ENCODE results near the gene EBF4. TPM values are rescaled to one million over a fixed set of nuclear protein-coding genes. Genes with fewer than 3 reads are reported as not detected.
"Not testable (repeated sequence)": the region's sequence is repeated elsewhere in the genome, so short reads cannot be mapped to it uniquely, and the experiment has no call there.

EBF4 gene
- total and polyA plus RNA-seq, 7 donors: 0.42 to 1.9 (median 1.2) TPM

DNA sequence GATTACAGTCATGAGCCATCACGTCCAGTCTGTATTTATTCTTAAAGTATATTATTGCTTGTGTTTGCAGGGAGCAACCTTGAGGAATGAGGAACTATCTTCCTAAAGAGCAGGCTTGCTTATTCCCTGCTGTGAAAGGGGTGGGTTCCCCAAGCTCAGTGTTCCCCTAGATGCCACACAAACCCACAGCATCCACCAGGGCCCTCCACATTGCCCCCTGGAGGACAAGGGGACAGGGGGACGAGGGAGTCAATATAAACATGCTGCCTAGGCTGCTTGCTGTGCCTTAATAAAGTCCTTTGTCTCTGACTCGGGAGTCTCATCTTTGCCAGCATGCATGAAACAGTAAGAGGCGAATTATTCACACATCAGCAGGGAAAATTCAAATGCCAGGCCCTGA lies 20.6 kb upstream of the EBF4 start:
- H3K9me3 ChIP-seq: no peaks in the 10 kb centered on the region
- DNase-seq (no peak), ATAC-seq (no peak)
- TF ChIP-seq, protein P1, sequence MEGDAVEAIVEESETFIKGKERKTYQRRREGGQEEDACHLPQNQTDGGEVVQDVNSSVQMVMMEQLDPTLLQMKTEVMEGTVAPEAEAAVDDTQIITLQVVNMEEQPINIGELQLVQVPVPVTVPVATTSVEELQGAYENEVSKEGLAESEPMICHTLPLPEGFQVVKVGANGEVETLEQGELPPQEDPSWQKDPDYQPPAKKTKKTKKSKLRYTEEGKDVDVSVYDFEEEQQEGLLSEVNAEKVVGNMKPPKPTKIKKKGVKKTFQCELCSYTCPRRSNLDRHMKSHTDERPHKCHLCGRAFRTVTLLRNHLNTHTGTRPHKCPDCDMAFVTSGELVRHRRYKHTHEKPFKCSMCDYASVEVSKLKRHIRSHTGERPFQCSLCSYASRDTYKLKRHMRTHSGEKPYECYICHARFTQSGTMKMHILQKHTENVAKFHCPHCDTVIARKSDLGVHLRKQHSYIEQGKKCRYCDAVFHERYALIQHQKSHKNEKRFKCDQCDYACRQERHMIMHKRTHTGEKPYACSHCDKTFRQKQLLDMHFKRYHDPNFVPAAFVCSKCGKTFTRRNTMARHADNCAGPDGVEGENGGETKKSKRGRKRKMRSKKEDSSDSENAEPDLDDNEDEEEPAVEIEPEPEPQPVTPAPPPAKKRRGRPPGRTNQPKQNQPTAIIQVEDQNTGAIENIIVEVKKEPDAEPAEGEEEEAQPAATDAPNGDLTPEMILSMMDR (IDR thresholded peaks at IDR 0.05): no peak
- H3K4me1 ChIP-seq: no peaks in the 10 kb centered on the region
- no peak overlapping the region for H3K27ac ChIP-seq
- no peaks in the 10 kb centered on the region for H3K36me3 ChIP-seq (ENCODE audit: insufficient read depth in 1 of 2, low read depth in 1 of 2)
- H3K4me3 ChIP-seq: no peak overlapping the region
- peaks cover 0 to 3% (median 0%) of the 10 kb centered on the region in 3 donors for H3K27me3 ChIP-seq (ENCODE audit: insufficient read depth in 3 of 3, low read length in 2 of 3)
- intact Hi-C loops (cut with DNase I): no loop called here
- 16 to 23% (median 20%) methylated on average over 4 of the region's 4 CpGs for WGBS, 3 donors

DNA sequence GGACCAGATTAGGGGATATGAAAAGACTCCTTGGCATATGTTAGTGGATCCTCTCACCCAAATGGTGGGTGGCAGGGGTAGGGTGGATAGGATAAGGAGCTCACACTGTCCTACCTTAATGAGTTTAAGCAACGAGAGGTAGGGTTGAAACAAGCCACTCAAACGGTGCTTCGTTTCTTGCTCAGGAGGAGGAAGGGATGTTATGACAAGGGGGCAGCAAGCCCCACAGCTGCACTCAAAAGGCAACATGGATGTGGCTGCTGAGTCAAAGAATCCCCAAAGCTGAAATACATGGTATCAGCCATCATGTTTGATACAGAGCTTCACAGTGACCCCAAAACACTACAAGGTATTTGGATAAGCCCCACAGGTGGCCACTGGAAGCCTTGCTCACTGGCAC lies 20.1 kb upstream of the EBF4 start:
- TF ChIP-seq, protein P1 (IDR thresholded peaks at IDR 0.05): no peak
- Histone ChIP-seq H3K9me3 (no peaks in the 10 kb centered on the region), H3K36me3 (ENCODE audit: insufficient read depth in 1 of 2, low read depth in 1 of 2) (no peaks in the 10 kb centered on the region), H3K4me1 (no peaks in the 10 kb centered on the region), H3K27me3 (ENCODE audit: insufficient read depth in 3 of 3, low read length in 2 of 3) (peaks cover 0 to 3% (median 0%) of the 10 kb centered on the region in 3 donors), H3K4me3 (no peak overlapping the region), H3K27ac (no peak overlapping the region)
- ATAC-seq (no peak), DNase-seq (no peak)
- intact Hi-C loops (cut with DNase I): no loop called here
- WGBS, 3 donors: 57 to 72% (median 70%) methylated on average over 3 of the region's 3 CpGs

DNA sequence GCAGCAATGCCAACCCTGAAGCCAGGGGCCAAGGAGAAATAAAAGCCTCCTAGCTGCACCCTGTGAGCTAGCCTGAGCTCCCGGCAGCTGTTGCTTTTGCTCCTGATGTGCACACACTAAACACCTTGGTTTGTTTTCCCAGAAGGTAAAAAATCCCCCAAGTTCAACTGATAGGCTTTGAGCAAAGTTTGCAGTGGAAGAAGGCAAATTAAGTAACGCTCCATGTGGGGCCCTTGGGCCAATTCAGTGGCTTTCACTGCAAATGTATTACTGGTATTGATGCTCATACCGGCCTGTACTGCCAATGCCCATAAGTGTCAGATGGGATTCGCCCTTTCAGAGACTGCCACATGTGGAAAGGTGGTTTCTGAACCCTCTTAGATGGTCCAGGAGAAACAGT lies 19.1 kb upstream of the EBF4 start:
- Histone ChIP-seq H3K36me3 (ENCODE audit: insufficient read depth in 1 of 2, low read depth in 1 of 2) (no peaks in the 10 kb centered on the region), H3K4me1 (no peaks in the 10 kb centered on the region), H3K27ac (no peak overlapping the region), H3K4me3 (no peak overlapping the region), H3K27me3 (ENCODE audit: insufficient read depth in 3 of 3, low read length in 2 of 3) (peaks cover 0 to 3% (median 0%) of the 10 kb centered on the region in 3 donors), H3K9me3 (no peaks in the 10 kb centered on the region)
- no peak for DNase-seq
- WGBS, 3 donors: 76 to 84% (median 80%) methylated on average over 4 of the region's 4 CpGs
- TF ChIP-seq, protein P1 (IDR thresholded peaks at IDR 0.05): no peak
- no peak for ATAC-seq
- intact Hi-C loops (cut with DNase I): no loop called here

DNA sequence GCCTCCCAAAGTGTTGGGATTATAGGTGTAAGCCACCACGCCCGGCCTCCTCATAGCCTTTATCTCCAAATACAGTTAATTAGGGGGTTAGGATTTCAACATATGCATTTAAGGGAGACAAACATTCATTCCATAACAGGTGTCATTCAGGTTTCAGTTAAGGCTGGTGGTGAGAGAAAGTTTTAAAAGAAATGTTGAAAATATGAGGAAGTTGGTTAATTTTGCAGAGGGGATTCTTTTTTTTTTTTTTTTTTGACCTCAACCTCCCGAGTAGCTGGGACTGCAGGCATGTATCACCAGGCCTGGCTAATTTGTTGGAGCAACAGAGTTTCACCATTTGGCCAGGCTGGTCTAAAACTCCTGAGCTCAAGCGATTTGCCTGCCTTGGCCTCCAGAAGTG lies 12.5 kb upstream of the EBF4 start:
- no peak for ATAC-seq
- intact Hi-C loops (cut with DNase I): no loop called here
- TF ChIP-seq, protein P1 (IDR thresholded peaks at IDR 0.05): no peak
- WGBS, 3 donors: 62 to 68% (median 67%) methylated on average over 4 of the region's 4 CpGs
- Histone ChIP-seq H3K4me1 (no peaks in the 10 kb centered on the region), H3K27ac (no peak overlapping the region), H3K27me3 (ENCODE audit: insufficient read depth in 3 of 3, low read length in 2 of 3) (peaks cover 0 to 3% (median 2%) of the 10 kb centered on the region in 3 donors), H3K36me3 (ENCODE audit: insufficient read depth in 1 of 2, low read depth in 1 of 2) (no peaks in the 10 kb centered on the region), H3K9me3 (no peaks in the 10 kb centered on the region), H3K4me3 (no peak overlapping the region)
- DNase-seq: no peak

DNA sequence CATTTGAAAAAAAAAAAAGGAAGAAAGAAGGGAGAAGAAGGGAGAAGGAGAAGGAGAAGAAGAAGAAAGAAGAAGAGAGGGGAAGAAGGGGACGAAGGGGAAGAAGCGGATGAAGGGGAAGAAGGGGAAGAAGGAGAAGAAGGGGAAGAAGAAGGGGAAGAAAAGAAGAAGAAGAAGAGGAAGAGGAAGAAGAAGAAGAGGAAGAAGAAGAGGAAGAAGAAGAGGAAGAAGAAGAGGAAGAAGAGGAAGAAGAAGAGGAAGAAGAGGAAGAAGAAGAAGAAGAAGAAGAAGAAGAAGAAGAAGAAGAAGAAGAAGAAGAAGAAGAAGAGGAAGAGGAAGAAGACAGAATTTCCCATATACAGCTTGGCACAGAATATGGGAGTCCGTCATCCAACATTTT lies 10.5 kb upstream of the EBF4 start:
- WGBS, 3 donors: 42 to 77% (median 71%) methylated on average over 3 of the region's 3 CpGs
- DNase-seq; H3K27me3 ChIP-seq (ENCODE audit: insufficient read depth in 3 of 3, low read length in 2 of 3); H3K36me3 ChIP-seq (ENCODE audit: insufficient read depth in 1 of 2, low read depth in 1 of 2); intact Hi-C loops (cut with DNase I); H3K4me3 ChIP-seq; H3K9me3 ChIP-seq; ATAC-seq; H3K27ac ChIP-seq; H3K4me1 ChIP-seq: not testable (repeated sequence)

DNA sequence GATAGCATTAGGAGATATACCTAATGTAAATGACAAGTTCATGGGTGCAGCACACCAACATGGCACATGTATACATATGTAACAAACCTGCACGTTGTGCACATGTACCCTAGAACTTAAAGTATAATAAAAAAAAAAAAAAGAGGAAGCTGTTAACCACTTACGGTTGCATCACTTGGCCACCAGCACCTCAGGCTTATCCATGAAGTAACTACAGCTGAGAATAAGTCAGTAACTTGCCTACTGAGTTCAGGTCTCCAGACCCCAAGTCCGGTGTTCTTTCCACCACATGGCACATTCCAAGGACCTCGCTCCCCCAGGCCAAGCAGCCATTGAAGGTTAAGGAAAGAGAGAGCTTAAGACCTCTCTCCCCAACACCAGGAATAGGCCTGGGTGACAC lies 7.8 kb upstream of the EBF4 start:
- peaks cover 0 to 33% (median 6%) of the 10 kb centered on the region in 3 donors for H3K27me3 ChIP-seq (ENCODE audit: insufficient read depth in 3 of 3, low read length in 2 of 3)
- ATAC-seq; DNase-seq; H3K9me3 ChIP-seq; H3K36me3 ChIP-seq (ENCODE audit: insufficient read depth in 1 of 2, low read depth in 1 of 2); H3K27ac ChIP-seq; H3K4me1 ChIP-seq; H3K4me3 ChIP-seq; intact Hi-C loops (cut with DNase I): not testable (repeated sequence)
- 77 to 89% (median 88%) methylated on average over 3 to 4 of the region's 4 CpGs for WGBS, 3 donors
